OCI-LY1 (cell line): ENCODE results near the gene MPPED2.

Experiments
- H2AFZ ChIP-seq: fragments of 200-600 bp; sonication (generic), shearing (Covaris generic); 2 replicates; pipeline ENCODE4 v1.6.0; 2014; ENCODE audit warnings: antibody characterized with exemption, mild to moderate bottlenecking, low read length
- H3F3A ChIP-seq: fragments of 200-600 bp; sonication (generic), shearing (Covaris generic); 2 replicates; pipeline ENCODE4 v1.6.0; 2014; ENCODE audit warnings: mild to moderate bottlenecking, antibody characterized with exemption, low read length, moderate library complexity; ENCODE audit not compliant: insufficient read depth
- H3K27ac ChIP-seq: fragments of 200-600 bp; sonication (generic); 2 replicates; pipeline ENCODE4 v1.5.1; 2014; ENCODE audit warnings: low read length, mixed run types, mild to moderate bottlenecking, low read depth; ENCODE audit not compliant: poor library complexity, severe bottlenecking
- H3K27me3 ChIP-seq: fragments of 200-600 bp; sonication (generic); 2 replicates; pipeline ENCODE4 v1.6.0; 2014; ENCODE audit warnings: antibody characterized with exemption, mild to moderate bottlenecking, low read length, moderate library complexity; ENCODE audit not compliant: insufficient read depth
- H3K36me3 ChIP-seq: fragments of 200-600 bp; sonication (generic); 2 replicates; pipeline ENCODE4 v1.6.1; 2014; ENCODE audit warnings: mild to moderate bottlenecking, antibody characterized with exemption, low read length, moderate library complexity, mixed read lengths; ENCODE audit not compliant: insufficient read depth
- H3K4me1 ChIP-seq: fragments of 200-600 bp; sonication (generic); 2 replicates; pipeline ENCODE4 v1.5.1; 2014; ENCODE audit warnings: mild to moderate bottlenecking, low read length, moderate library complexity; ENCODE audit not compliant: insufficient read depth, severe bottlenecking
- H3K4me2 ChIP-seq: fragments of 200-600 bp; sonication (generic), shearing (Covaris generic); 2 replicates; pipeline ENCODE4 v1.6.1; 2014; ENCODE audit warnings: low read length
- H3K4me3 ChIP-seq: fragments of 200-600 bp; sonication (generic); 2 replicates; pipeline ENCODE4 v1.5.1; 2014; ENCODE audit warnings: low read length, low read depth, mild to moderate bottlenecking, mixed read lengths; ENCODE audit not compliant: poor library complexity, severe bottlenecking
- H3K79me2 ChIP-seq: fragments of 200-600 bp; shearing (Covaris generic); 2 replicates; pipeline ENCODE4 v1.6.1; 2016; ENCODE audit warnings: mixed run types, low read length, mixed read lengths; ENCODE audit not compliant: insufficient read depth
- H3K9ac ChIP-seq: fragments of 200-600 bp; sonication (generic), shearing (Covaris generic); 2 replicates; pipeline ENCODE4 v1.6.1; 2014; ENCODE audit warnings: mild to moderate bottlenecking, low read length, mixed read lengths
- H3K9me2 ChIP-seq: fragments of 200-600 bp; sonication (generic), shearing (Covaris generic); 2 replicates; pipeline ENCODE4 v1.6.1; 2014; ENCODE audit warnings: low read depth, mild to moderate bottlenecking, low read length, mixed read lengths
- H3K9me3 ChIP-seq: fragments of 200-600 bp; shearing (Covaris generic); 2 replicates; pipeline ENCODE4 v1.6.1; 2014; ENCODE audit warnings: low read length, mixed read lengths
- H4K20me1 ChIP-seq: fragments of 200-600 bp; sonication (generic), shearing (Covaris generic); 2 replicates; pipeline ENCODE4 v1.6.0; 2016; ENCODE audit warnings: mild to moderate bottlenecking, low read length; ENCODE audit not compliant: insufficient read depth
- CTCF ChIP-seq: fragments of 200-600 bp; sonication (generic), shearing (Covaris generic); IDR thresholded peaks from 2 replicates; pipeline ENCODE4 v1.5.1; 2017; ENCODE audit warnings: mild to moderate bottlenecking, antibody characterized with exemption, low read length, moderate library complexity, mixed read lengths
- EZH2 ChIP-seq: fragments of 200-600 bp; sonication (generic), shearing (Covaris generic); IDR thresholded peaks from 2 replicates; pipeline ENCODE4 v1.8.0; 2017; ENCODE audit warnings: borderline replicate concordance, mixed run types, mild to moderate bottlenecking, antibody characterized with exemption, low read length, moderate library complexity, mixed read lengths

Gene MPPED2

GRCh38 chr11:30458541-30458940, 127.6 kb downstream of the MPPED2 start:
- no peak overlapping the region for H2AFZ ChIP-seq
- H3K27ac ChIP-seq = no peak overlapping the region
- H4K20me1 ChIP-seq = no peaks in the 10 kb centered on the region
- no peak overlapping the region for H3K9ac ChIP-seq
- no peaks in the 10 kb centered on the region for H3K9me3 ChIP-seq
- no peak overlapping the region for H3K4me3 ChIP-seq
- no peaks in the 10 kb centered on the region for H3K4me1 ChIP-seq
- H3K36me3 ChIP-seq = no peaks in the 10 kb centered on the region
- H3K9me2 ChIP-seq = no peaks in the 10 kb centered on the region
- H3F3A ChIP-seq = no peaks in the 10 kb centered on the region
- H3K4me2 ChIP-seq = no peak overlapping the region
- TF ChIP-seq CTCF = no peak
- TF ChIP-seq EZH2 = no peak
- H3K79me2 ChIP-seq = no peaks in the 10 kb centered on the region
- no peaks in the 10 kb centered on the region for H3K27me3 ChIP-seq

- H3K9me3 ChIP-seq = no peaks in the 10 kb centered on the region
Observed at GRCh38 chr11:30457087-30457486, 129.1 kb downstream of the MPPED2 start.

GRCh38 chr11:30455025-30455424, 131.1 kb downstream of the MPPED2 start:
- no peak overlapping the region for H3K9ac ChIP-seq
- no peaks in the 10 kb centered on the region for H3K79me2 ChIP-seq
- no peak for TF ChIP-seq CTCF
- TF ChIP-seq EZH2 = no peak
- H4K20me1 ChIP-seq = no peaks in the 10 kb centered on the region
- no peak overlapping the region for H3K27ac ChIP-seq
- H3K4me1 ChIP-seq = no peaks in the 10 kb centered on the region
- no peaks in the 10 kb centered on the region for H3K36me3 ChIP-seq
- H3K9me3 ChIP-seq = no peaks in the 10 kb centered on the region
- no peaks in the 10 kb centered on the region for H3K27me3 ChIP-seq
- no peak overlapping the region for H2AFZ ChIP-seq
- H3K4me3 ChIP-seq = no peak overlapping the region
- no peaks in the 10 kb centered on the region for H3K9me2 ChIP-seq
- H3F3A ChIP-seq = no peaks in the 10 kb centered on the region
- H3K4me2 ChIP-seq = no peak overlapping the region

More at GRCh38 chr11:30457087-30457486, 129.1 kb downstream of the MPPED2 start:
- Histone ChIP-seq H3K4me1 (no peaks in the 10 kb centered on the region), H3F3A (no peaks in the 10 kb centered on the region), H3K9me2 (no peaks in the 10 kb centered on the region), H3K27me3 (no peaks in the 10 kb centered on the region), H3K9ac (no peak overlapping the region), H2AFZ (no peak overlapping the region), H3K36me3 (no peaks in the 10 kb centered on the region), H3K79me2 (no peaks in the 10 kb centered on the region), H3K4me3 (no peak overlapping the region), H3K4me2 (no peak overlapping the region), H3K27ac (no peak overlapping the region), H4K20me1 (no peaks in the 10 kb centered on the region)
- TF ChIP-seq EZH2 = no peak
- no peak for TF ChIP-seq CTCF
